HepG2 (cell line): ENCODE measurements around the gene CISH. TPM values are rescaled to one million over a fixed set of nuclear protein-coding genes. Genes with fewer than 3 reads are reported as not detected.

Experiments used
- DMAP1 ChIP-seq: IDR thresholded peaks from 2 replicates; pipeline ENCODE4 v1.6.1; 2016
- GFI1 ChIP-seq: sonication (generic); formaldehyde crosslinking; IDR thresholded peaks from 2 replicates; pipeline ENCODE4 v1.5.0; 2020; ENCODE audit warnings: missing genetic modification reagents, mild to moderate bottlenecking, borderline replicate concordance
- JUND ChIP-seq: sonication (generic); formaldehyde crosslinking; IDR thresholded peaks from 2 replicates; pipeline ENCODE4 v1.8.0; 2022; ENCODE audit warnings: mild to moderate bottlenecking, missing genetic modification reagents
- KLF13 ChIP-seq: sonication (generic); formaldehyde crosslinking; IDR thresholded peaks from 2 replicates; pipeline ENCODE4 v1.4.0; 2020; ENCODE audit warnings: mild to moderate bottlenecking, missing genetic modification reagents
- KLF16 ChIP-seq, 2 experiments: sonication (generic) in 1 of 2; formaldehyde crosslinking in 1 of 2; IDR thresholded peaks; 2 replicates each; pipeline versions ENCODE4 v1.6.1 to v1.8.0; 2016 to 2023; ENCODE audit warnings: missing genetic modification reagents in 2 of 2, missing compliant biosample characterization in 1 of 2
- MYNN ChIP-seq: sonication (generic); formaldehyde crosslinking; IDR thresholded peaks from 2 replicates; pipeline ENCODE4 v1.4.0; 2020; ENCODE audit warnings: mild to moderate bottlenecking, low read depth, missing genetic modification reagents
- NCOA1 ChIP-seq: sonication (generic); formaldehyde crosslinking; IDR thresholded peaks from 2 replicates; pipeline ENCODE4 v1.9.0; 2021; ENCODE audit warnings: missing genetic modification reagents
- NFE2L1 ChIP-seq: sonication (generic); formaldehyde crosslinking; IDR thresholded peaks from 2 replicates; pipeline ENCODE4 v1.4.0; 2020; ENCODE audit warnings: missing genetic modification reagents, mild to moderate bottlenecking, borderline replicate concordance
- NFKB2 ChIP-seq: sonication (generic); formaldehyde crosslinking; IDR thresholded peaks from 2 replicates; pipeline ENCODE4 v1.4.0; 2020; ENCODE audit warnings: missing genetic modification reagents, borderline replicate concordance
- SNAPC2 ChIP-seq: sonication (generic); formaldehyde crosslinking; IDR thresholded peaks from 2 replicates; pipeline ENCODE4 v1.8.1; 2022; ENCODE audit warnings: mild to moderate bottlenecking, missing genetic modification reagents
- ZBTB7B ChIP-seq: sonication (generic); formaldehyde crosslinking; IDR thresholded peaks from 2 replicates; pipeline ENCODE4 v1.4.0; 2020; ENCODE audit warnings: missing genetic modification reagents
- ZMYM3 ChIP-seq: sonication (generic); formaldehyde crosslinking; IDR thresholded peaks from 2 replicates; pipeline ENCODE4 v1.5.1; 2020; ENCODE audit warnings: mild to moderate bottlenecking, missing genetic modification reagents
- ZNF12 ChIP-seq: sonication (generic); formaldehyde crosslinking; IDR thresholded peaks from 2 replicates; pipeline ENCODE4 v1.5.0; 2020; ENCODE audit warnings: missing genetic modification reagents
- ZNF230 ChIP-seq: sonication (generic); formaldehyde crosslinking; IDR thresholded peaks from 2 replicates; pipeline ENCODE4 v1.4.0; 2020; ENCODE audit warnings: mild to moderate bottlenecking, missing genetic modification reagents
- ZNF30 ChIP-seq: sonication (generic); formaldehyde crosslinking; IDR thresholded peaks from 2 replicates; pipeline ENCODE4 v1.5.0; 2020; ENCODE audit warnings: mild to moderate bottlenecking, missing genetic modification reagents
- ZNF496 ChIP-seq: sonication (generic); formaldehyde crosslinking; IDR thresholded peaks from 2 replicates; pipeline ENCODE4 v1.8.1; 2023; ENCODE audit warnings: mild to moderate bottlenecking, moderate library complexity, missing genetic modification reagents; ENCODE audit not compliant: insufficient replicate concordance
- ZNF674 ChIP-seq: sonication (generic); formaldehyde crosslinking; IDR thresholded peaks from 2 replicates; pipeline ENCODE4 v1.5.0; 2020; ENCODE audit warnings: low read depth, mild to moderate bottlenecking, missing genetic modification reagents
- ZNF749 ChIP-seq: sonication (generic); formaldehyde crosslinking; IDR thresholded peaks from 2 replicates; pipeline ENCODE4 v1.8.0; 2022; ENCODE audit warnings: mild to moderate bottlenecking, missing genetic modification reagents, moderate library complexity, borderline replicate concordance
- ZNF768 ChIP-seq: sonication (generic); formaldehyde crosslinking; IDR thresholded peaks from 2 replicates; pipeline ENCODE4 v1.4.0; 2020; ENCODE audit warnings: missing genetic modification reagents
- ZNF841 ChIP-seq: sonication (generic); formaldehyde crosslinking; IDR thresholded peaks from 2 replicates; pipeline ENCODE4 v1.8.1; 2023; ENCODE audit warnings: missing genetic modification reagents, borderline replicate concordance
- ZSCAN21 ChIP-seq: sonication (generic); formaldehyde crosslinking; IDR thresholded peaks from 2 replicates; pipeline ENCODE4 v1.8.0; 2022; ENCODE audit warnings: mild to moderate bottlenecking, missing genetic modification reagents, moderate library complexity, borderline replicate concordance
- polyA plus RNA-seq, 8 experiments: library from polyadenylated mRNA; depleted of rRNA in 3 of 8; stranded (reverse) in 7 of 8; unstranded in 1 of 8; fragments of >200 nt; fragmentation: Illumina TruSeq in 4 of 8; extraction: Trizol in 4 of 8; gene quantifications; 2 replicates each; pipeline versions ENCODE4 v1.2.1 to v1.2.3, GENCODE V29; 2011 to 2016; ENCODE audit warnings: low read depth in 4 of 8, missing spikeins in 1 of 8, mixed read lengths in 1 of 8; ENCODE audit not compliant: insufficient read depth in 1 of 8
- total RNA-seq, 5 experiments: library from RNA; depleted of rRNA; stranded (reverse); fragments of >200 nt; fragmentation: Illumina TruSeq; extraction: Trizol; gene quantifications; 2 replicates each; pipeline ENCODE4 v1.2.3, GENCODE V29; 2016; ENCODE audit warnings: low read depth in 1 of 5
- TF ChIP-seq, protein P1 (sequence below): sonication (generic); formaldehyde crosslinking; IDR thresholded peaks from 2 replicates; pipeline ENCODE4 v1.9.0; 2022; ENCODE audit warnings: missing genetic modification reagents, mild to moderate bottlenecking, borderline replicate concordance
- TF ChIP-seq, protein P2 (sequence below): IDR thresholded peaks from 2 replicates; pipeline ENCODE4 v1.6.1; 2016; ENCODE audit warnings: missing genetic modification reagents, missing compliant biosample characterization
- TF ChIP-seq, protein P3 (sequence below): sonication (generic); formaldehyde crosslinking; IDR thresholded peaks from 2 replicates; pipeline ENCODE4 v1.5.0; 2020; ENCODE audit warnings: mild to moderate bottlenecking, missing genetic modification reagents

The CISH gene
- total and polyA plus RNA-seq, 2 of the 13 experiments (the other 11 are each of a cell fraction or from before 2014, with no cell fraction given), result 0.91 to 1.5 TPM

DNA sequence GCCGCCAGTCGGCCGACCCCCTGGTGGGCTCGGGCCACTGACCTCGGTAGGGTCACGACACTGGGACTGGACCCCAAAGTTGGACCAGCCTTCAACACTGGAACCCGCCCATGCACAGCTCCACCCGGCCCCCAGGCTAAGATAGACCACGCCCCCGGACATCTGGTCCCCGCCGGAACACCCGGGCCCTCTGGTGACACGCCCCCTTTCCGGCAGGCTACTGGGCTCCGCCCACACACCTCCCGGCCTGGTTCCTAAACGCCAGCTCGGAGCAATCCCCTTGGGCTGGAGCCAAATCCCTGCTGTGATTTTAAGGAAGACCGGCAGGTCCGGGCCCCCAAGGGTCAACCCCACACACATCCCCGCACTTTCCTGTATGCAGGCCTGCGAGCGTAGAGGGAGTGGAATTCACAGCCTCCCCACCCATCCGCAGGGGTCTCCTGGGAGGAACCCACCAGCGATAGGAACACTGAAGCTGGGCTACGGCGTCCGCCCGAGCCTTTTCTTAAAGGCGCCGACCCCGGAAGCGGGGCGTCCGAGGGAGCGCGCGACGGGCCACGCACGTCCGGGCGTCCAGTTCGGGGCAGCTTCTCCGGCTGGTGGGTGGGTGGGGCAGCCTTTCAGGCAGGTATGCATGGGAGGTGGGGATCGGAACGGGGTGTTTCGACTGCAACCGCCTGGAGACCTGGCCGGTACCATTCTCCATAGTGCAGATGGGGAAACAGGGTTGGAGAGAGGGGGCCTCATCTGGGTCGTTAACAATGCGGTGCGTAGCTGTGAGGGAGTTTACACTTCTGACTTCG, 42.4 kb downstream of the CISH start, which contains the start of gene HEMK1 (continued):
- TF ChIP-seq ZSCAN21, result 0 out of 2 replicates have a peak, but pooled peaks have one; percentile 61
- TF ChIP-seq, protein P1, sequence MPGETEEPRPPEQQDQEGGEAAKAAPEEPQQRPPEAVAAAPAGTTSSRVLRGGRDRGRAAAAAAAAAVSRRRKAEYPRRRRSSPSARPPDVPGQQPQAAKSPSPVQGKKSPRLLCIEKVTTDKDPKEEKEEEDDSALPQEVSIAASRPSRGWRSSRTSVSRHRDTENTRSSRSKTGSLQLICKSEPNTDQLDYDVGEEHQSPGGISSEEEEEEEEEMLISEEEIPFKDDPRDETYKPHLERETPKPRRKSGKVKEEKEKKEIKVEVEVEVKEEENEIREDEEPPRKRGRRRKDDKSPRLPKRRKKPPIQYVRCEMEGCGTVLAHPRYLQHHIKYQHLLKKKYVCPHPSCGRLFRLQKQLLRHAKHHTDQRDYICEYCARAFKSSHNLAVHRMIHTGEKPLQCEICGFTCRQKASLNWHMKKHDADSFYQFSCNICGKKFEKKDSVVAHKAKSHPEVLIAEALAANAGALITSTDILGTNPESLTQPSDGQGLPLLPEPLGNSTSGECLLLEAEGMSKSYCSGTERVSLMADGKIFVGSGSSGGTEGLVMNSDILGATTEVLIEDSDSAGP (CRISPR knock-in tag), result peak; percentile 98
- TF ChIP-seq DMAP1 (CRISPR knock-in tag), result peak; percentile 90
- peak in 1 of 2 experiments; percentile 89; a peak in 2 of 4 replicates for TF ChIP-seq KLF16 (CRISPR knock-in tag; IDR thresholded peaks at IDR 0.05)
- TF ChIP-seq, protein P2, sequence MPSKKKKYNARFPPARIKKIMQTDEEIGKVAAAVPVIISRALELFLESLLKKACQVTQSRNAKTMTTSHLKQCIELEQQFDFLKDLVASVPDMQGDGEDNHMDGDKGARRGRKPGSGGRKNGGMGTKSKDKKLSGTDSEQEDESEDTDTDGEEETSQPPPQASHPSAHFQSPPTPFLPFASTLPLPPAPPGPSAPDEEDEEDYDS, result no peak
- TF ChIP-seq ZNF841, result no peak
- peak; percentile 65; the same call in 1 of the 2 replicates for TF ChIP-seq ZMYM3 (CRISPR knock-in tag)
- no peak; the same call in 1 of the 2 replicates for TF ChIP-seq ZNF749
- TF ChIP-seq GFI1 (CRISPR knock-in tag), result peak; percentile 84
- TF ChIP-seq KLF13 (CRISPR knock-in tag), result peak; percentile 66; the same call in 1 of the 2 replicates
- TF ChIP-seq NFE2L1, result peak; percentile 9; the same call in 1 of the 2 replicates
- 0 out of 2 replicates have a peak, but pooled peaks have one; percentile 17 for TF ChIP-seq JUND
- no peak for TF ChIP-seq ZNF30
- TF ChIP-seq ZNF230 (CRISPR knock-in tag), result 0 out of 2 replicates have a peak, but pooled peaks have one; percentile 60
- no peak for TF ChIP-seq ZNF12
- TF ChIP-seq ZNF674 (CRISPR knock-in tag), result no peak
- TF ChIP-seq SNAPC2 (CRISPR knock-in tag), result no peak
- peak; percentile 62; the same call in 1 of the 2 replicates for TF ChIP-seq ZNF768 (CRISPR knock-in tag)
- TF ChIP-seq NCOA1 (CRISPR knock-in tag), result 0 out of 2 replicates have a peak, but pooled peaks have one; percentile 40
- TF ChIP-seq MYNN (CRISPR knock-in tag), result no peak
- TF ChIP-seq ZBTB7B (CRISPR knock-in tag), result peak; percentile 89
- 0 out of 2 replicates have a peak, but pooled peaks have one; percentile 51 for TF ChIP-seq NFKB2 (CRISPR knock-in tag)
- TF ChIP-seq, protein P3, sequence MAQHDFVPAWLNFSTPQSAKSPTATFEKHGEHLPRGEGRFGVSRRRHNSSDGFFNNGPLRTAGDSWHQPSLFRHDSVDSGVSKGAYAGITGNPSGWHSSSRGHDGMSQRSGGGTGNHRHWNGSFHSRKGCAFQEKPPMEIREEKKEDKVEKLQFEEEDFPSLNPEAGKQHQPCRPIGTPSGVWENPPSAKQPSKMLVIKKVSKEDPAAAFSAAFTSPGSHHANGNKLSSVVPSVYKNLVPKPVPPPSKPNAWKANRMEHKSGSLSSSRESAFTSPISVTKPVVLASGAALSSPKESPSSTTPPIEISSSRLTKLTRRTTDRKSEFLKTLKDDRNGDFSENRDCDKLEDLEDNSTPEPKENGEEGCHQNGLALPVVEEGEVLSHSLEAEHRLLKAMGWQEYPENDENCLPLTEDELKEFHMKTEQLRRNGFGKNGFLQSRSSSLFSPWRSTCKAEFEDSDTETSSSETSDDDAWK (CRISPR knock-in tag), result no peak
- no peak for TF ChIP-seq ZNF496 (CRISPR knock-in tag)
